ENCODE data around the gene CDC14A.

Gene CDC14A

DNA sequence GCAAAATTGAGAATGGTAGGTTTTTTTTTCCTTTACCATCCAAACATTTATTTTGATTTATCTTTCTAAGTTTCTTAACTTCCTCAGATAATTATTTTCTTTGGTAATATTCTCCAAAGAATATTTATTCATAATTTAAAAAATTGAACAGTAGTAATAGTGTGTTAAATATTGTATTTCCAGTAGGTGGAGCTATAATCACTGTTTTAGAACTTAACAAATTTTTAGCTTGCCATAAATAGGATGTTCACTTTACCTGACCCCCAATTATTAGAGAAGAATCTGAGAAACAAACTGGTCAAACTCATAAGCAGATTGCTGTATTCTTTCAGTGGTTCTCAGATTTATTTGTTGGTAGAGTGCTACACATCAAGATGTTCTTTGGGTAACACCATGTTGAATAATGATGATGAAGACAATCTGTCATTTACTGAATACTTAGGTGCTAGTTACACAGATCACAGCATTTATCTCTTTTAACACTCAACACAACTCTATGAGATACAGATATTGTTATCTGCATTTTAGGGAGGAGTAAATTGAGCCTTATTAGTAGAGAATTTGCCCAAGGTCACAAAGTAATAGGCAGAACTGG lies 103.3 kb downstream of the CDC14A start:
- Histone ChIP-seq H3F3A (ENCODE audit: insufficient read depth, low read length) (no peaks in the 10 kb centered on the region), H3K79me2 (ENCODE audit: insufficient read depth, low read length) (no peaks in the 10 kb centered on the region), H3K4me2 (ENCODE audit: low read length) (no peak overlapping the region), H3K27ac (ENCODE audit: low read depth, low read length, poor library complexity, severe bottlenecking) (no peak overlapping the region), H3K4me1 (ENCODE audit: insufficient read depth, low read length, severe bottlenecking) (no peaks in the 10 kb centered on the region), H3K9ac (ENCODE audit: low read length) (no peak overlapping the region), H4K20me1 (ENCODE audit: insufficient read depth, low read length) (no peaks in the 10 kb centered on the region), H3K9me2 (ENCODE audit: low read depth, low read length) (no peaks in the 10 kb centered on the region), H3K9me3 (ENCODE audit: low read length) (no peaks in the 10 kb centered on the region), H2AFZ (ENCODE audit: low read length) (no peak overlapping the region), H3K4me3 (ENCODE audit: low read depth, low read length, poor library complexity, severe bottlenecking) (no peak overlapping the region), H3K36me3 (ENCODE audit: insufficient read depth, low read length) (no peaks in the 10 kb centered on the region), H3K27me3 (ENCODE audit: insufficient read depth, low read length) (no peaks in the 10 kb centered on the region)
- no peak for TF ChIP-seq EZH2 (IDR thresholded peaks at IDR 0.05; ENCODE audit: borderline replicate concordance, low read length)
- TF ChIP-seq CTCF (IDR thresholded peaks at IDR 0.05; ENCODE audit: low read length) = peak; percentile 59

GRCh38 chr1:100456880-100457279 lies 104.6 kb downstream of the CDC14A start:
- H3K4me1 ChIP-seq (ENCODE audit: insufficient read depth, low read length, severe bottlenecking) = no peaks in the 10 kb centered on the region
- H3K9me2 ChIP-seq (ENCODE audit: low read depth, low read length) = no peaks in the 10 kb centered on the region
- H3F3A ChIP-seq (ENCODE audit: insufficient read depth, low read length) = no peaks in the 10 kb centered on the region
- H3K36me3 ChIP-seq (ENCODE audit: insufficient read depth, low read length) = no peaks in the 10 kb centered on the region
- no peaks in the 10 kb centered on the region for H4K20me1 ChIP-seq (ENCODE audit: insufficient read depth, low read length)
- H3K27me3 ChIP-seq (ENCODE audit: insufficient read depth, low read length) = no peaks in the 10 kb centered on the region
- H3K9me3 ChIP-seq (ENCODE audit: low read length) = no peaks in the 10 kb centered on the region
- H3K4me3 ChIP-seq (ENCODE audit: low read depth, low read length, poor library complexity, severe bottlenecking) = no peak overlapping the region
- no peak overlapping the region for H3K27ac ChIP-seq (ENCODE audit: low read depth, low read length, poor library complexity, severe bottlenecking)
- no peak for TF ChIP-seq EZH2 (IDR thresholded peaks at IDR 0.05; ENCODE audit: borderline replicate concordance, low read length)
- no peak for TF ChIP-seq CTCF (IDR thresholded peaks at IDR 0.05; ENCODE audit: low read length)
- no peak overlapping the region for H3K9ac ChIP-seq (ENCODE audit: low read length)
- no peak overlapping the region for H2AFZ ChIP-seq (ENCODE audit: low read length)
- H3K79me2 ChIP-seq (ENCODE audit: insufficient read depth, low read length) = no peaks in the 10 kb centered on the region
- H3K4me2 ChIP-seq (ENCODE audit: low read length) = no peak overlapping the region

GRCh38 chr1:100457683-100458082 lies 105.4 kb downstream of the CDC14A start:
- Histone ChIP-seq H3K4me2 (ENCODE audit: low read length) (no peak overlapping the region), H3K9ac (ENCODE audit: low read length) (no peak overlapping the region), H3F3A (ENCODE audit: insufficient read depth, low read length) (no peaks in the 10 kb centered on the region), H3K4me1 (ENCODE audit: insufficient read depth, low read length, severe bottlenecking) (no peaks in the 10 kb centered on the region), H4K20me1 (ENCODE audit: insufficient read depth, low read length) (no peaks in the 10 kb centered on the region), H3K79me2 (ENCODE audit: insufficient read depth, low read length) (no peaks in the 10 kb centered on the region), H3K36me3 (ENCODE audit: insufficient read depth, low read length) (no peaks in the 10 kb centered on the region), H3K27me3 (ENCODE audit: insufficient read depth, low read length) (no peaks in the 10 kb centered on the region), H3K27ac (ENCODE audit: low read depth, low read length, poor library complexity, severe bottlenecking) (no peak overlapping the region), H3K9me3 (ENCODE audit: low read length) (no peaks in the 10 kb centered on the region), H2AFZ (ENCODE audit: low read length) (no peak overlapping the region), H3K9me2 (ENCODE audit: low read depth, low read length) (no peaks in the 10 kb centered on the region), H3K4me3 (ENCODE audit: low read depth, low read length, poor library complexity, severe bottlenecking) (no peak overlapping the region)
- TF ChIP-seq EZH2 (IDR thresholded peaks at IDR 0.05; ENCODE audit: borderline replicate concordance, low read length) (no peak), CTCF (IDR thresholded peaks at IDR 0.05; ENCODE audit: low read length) (no peak)
